ENCODE measurements around the gene NTHL1. TPM values are rescaled to one million over a fixed set of nuclear protein-coding genes. Genes with fewer than 3 reads are reported as not detected.

Gene NTHL1
- total RNA-seq, 6 donors from 2014 or later = 17.8 to 43.6 (median 28.8) TPM

DNA sequence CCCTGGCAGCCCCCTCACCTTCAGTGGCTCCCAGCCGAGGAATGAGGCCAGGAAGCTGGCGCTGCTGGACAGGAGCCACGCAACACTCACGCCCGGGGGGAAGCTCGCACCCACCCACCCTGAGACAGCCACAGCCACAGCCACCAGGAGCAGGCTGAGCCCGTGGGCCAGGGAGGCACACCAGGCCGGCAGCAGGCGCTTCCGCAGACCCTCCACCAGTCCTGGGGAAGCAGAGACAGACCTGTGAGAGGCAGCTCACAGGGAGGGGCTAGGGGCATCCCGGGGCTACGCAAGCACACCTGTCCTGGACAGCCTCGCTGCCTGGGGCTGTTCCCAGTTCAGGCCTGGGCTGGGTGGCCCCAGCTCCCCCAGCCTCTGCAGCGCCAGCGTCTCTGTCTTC is 46.2 kb upstream of the NTHL1 start:
- Histone ChIP-seq H3K36me3 (peaks cover 7 to 86% (median 70%) of the 10 kb centered on the region in 4 donors), H3K9me3 (no peaks in the 10 kb centered on the region), H3K27me3 (no peaks in the 10 kb centered on the region), H3K27ac (no peak overlapping the region), H3K4me1 (peaks cover 4 to 15% (median 9%) of the 10 kb centered on the region in 4 donors), H3K4me3 (no peak overlapping the region)
- DNase-seq (no peak), ATAC-seq (ENCODE audit: low FRiP score in 2 of 2) (no peak)
- TF ChIP-seq, protein P1, sequence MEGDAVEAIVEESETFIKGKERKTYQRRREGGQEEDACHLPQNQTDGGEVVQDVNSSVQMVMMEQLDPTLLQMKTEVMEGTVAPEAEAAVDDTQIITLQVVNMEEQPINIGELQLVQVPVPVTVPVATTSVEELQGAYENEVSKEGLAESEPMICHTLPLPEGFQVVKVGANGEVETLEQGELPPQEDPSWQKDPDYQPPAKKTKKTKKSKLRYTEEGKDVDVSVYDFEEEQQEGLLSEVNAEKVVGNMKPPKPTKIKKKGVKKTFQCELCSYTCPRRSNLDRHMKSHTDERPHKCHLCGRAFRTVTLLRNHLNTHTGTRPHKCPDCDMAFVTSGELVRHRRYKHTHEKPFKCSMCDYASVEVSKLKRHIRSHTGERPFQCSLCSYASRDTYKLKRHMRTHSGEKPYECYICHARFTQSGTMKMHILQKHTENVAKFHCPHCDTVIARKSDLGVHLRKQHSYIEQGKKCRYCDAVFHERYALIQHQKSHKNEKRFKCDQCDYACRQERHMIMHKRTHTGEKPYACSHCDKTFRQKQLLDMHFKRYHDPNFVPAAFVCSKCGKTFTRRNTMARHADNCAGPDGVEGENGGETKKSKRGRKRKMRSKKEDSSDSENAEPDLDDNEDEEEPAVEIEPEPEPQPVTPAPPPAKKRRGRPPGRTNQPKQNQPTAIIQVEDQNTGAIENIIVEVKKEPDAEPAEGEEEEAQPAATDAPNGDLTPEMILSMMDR (IDR thresholded peaks at IDR 0.05) = no peak
- TF ChIP-seq EP300 (IDR thresholded peaks at IDR 0.05) (no peak), POLR2AphosphoS5 (IDR thresholded peaks at IDR 0.05) (no peak), POLR2A (IDR thresholded peaks at IDR 0.05) (no peak)
- 99 to 100% methylated on average over 1 to 7 of the region's 15 CpGs for WGBS, 2 donors

DNA sequence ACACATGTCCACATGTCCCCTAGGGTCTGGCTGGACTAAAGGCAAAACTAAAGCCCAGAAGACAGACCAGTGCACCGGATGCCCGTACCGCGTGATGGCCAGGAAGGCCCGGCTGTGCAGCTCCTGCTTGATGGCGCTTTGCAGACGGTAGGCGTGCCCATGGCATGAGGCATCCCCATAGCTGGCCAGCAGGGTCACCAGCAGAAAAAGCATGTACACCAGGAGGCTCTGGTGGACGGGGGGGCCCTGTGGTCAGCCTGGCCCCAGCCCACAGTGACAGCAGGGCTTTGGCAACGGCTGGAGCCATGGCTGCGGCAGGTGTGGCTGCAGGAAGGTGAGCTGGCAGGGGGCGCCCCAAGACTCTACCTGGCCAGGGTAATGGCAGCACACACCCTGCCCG is 45.2 kb upstream of the NTHL1 start:
- peaks cover 4 to 15% (median 9%) of the 10 kb centered on the region in 4 donors for H3K4me1 ChIP-seq
- DNase-seq = peak in 1 of 2 donors; percentile 76
- H3K4me3 ChIP-seq = no peak overlapping the region
- H3K27me3 ChIP-seq = no peaks in the 10 kb centered on the region
- no peak overlapping the region for H3K27ac ChIP-seq
- ATAC-seq (ENCODE audit: low FRiP score in 2 of 2) = no peak
- 94 to 98% methylated on average over 11 to 12 of the region's 13 CpGs for WGBS, 2 donors
- TF ChIP-seq POLR2A (IDR thresholded peaks at IDR 0.05) (no peak), POLR2AphosphoS5 (IDR thresholded peaks at IDR 0.05) (no peak), EP300 (IDR thresholded peaks at IDR 0.05) (no peak)
- TF ChIP-seq, protein P1 (IDR thresholded peaks at IDR 0.05) = no peak
- H3K36me3 ChIP-seq = peaks cover 14 to 95% (median 79%) of the 10 kb centered on the region in 4 donors
- no peaks in the 10 kb centered on the region for H3K9me3 ChIP-seq

DNA sequence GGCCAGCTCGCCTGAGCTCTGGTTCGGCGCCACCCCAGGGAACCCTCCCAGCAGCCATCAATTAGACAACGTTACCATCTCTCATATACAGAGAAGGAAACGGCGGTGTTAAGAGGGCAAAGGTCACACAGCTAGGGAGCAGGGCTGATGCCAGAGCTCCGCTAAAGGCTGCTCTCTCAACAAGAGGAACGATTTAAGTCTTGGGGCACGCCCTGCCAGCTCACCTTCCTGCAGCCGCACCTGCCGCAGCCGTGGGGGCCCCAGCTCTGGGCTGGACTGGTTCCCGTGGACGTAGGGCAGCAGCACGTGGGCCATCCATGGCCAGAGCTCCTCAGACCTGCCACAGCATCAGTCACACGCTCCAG is 44.6 kb upstream of the NTHL1 start:
- no peak for ATAC-seq (ENCODE audit: low FRiP score in 2 of 2)
- Histone ChIP-seq H3K36me3 (peaks cover 14 to 95% (median 81%) of the 10 kb centered on the region in 4 donors), H3K9me3 (no peaks in the 10 kb centered on the region), H3K4me1 (peaks cover 4 to 15% (median 9%) of the 10 kb centered on the region in 4 donors), H3K27ac (no peak overlapping the region), H3K27me3 (no peaks in the 10 kb centered on the region), H3K4me3 (no peak overlapping the region)
- TF ChIP-seq, protein P1 (IDR thresholded peaks at IDR 0.05) = no peak
- TF ChIP-seq POLR2AphosphoS5 (IDR thresholded peaks at IDR 0.05) (no peak), POLR2A (IDR thresholded peaks at IDR 0.05) (no peak), EP300 (IDR thresholded peaks at IDR 0.05) (no peak)
- peak in 1 of 2 donors; percentile 78 for DNase-seq
- WGBS, 2 donors = 81 to 93% methylated on average over 8 to 16 of the region's 16 CpGs

DNA sequence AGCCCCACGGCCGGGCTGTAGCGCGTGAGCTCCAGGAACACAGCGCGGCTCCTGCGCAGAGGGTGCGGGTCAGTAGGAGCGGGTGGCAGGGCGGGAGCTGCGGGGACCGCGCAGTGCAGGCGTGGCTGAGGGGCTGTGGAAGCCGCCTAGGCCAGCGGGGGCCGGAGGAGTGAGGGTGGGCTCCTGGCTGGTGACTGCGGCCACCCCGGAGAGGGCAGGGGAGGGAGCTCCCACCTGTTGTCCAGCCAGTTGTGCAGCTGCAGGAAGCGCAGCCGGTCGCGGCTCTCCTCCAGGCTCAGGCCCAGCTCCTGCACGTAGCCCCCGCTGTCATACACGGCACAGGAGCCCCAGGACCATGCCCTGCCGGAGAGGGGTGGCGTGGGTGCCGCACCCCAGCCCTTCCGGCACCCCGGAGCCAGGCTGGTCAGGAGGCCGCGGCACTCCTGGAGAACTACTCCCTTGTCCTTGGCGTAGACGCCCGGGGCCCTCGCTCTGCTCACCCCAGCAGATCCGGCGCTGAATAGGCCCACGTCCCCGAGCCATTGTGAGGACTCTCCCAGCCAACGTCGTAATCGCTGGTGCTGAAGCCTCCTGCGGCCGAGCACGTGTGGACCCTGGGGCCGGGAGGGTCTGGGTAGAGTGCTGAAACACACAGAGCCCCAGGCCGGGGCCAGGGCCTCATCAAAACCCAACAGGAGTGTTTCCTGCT is 44.1 kb upstream of the NTHL1 start:
- H3K36me3 ChIP-seq = peaks cover 14 to 95% (median 82%) of the 10 kb centered on the region in 4 donors
- no peak for DNase-seq
- H3K4me3 ChIP-seq = peak overlapping the region in 3 of 4 donors; percentile 28 to 38 (median 36)
- H3K4me1 ChIP-seq = peaks cover 4 to 15% (median 9%) of the 10 kb centered on the region in 4 donors
- no peaks in the 10 kb centered on the region for H3K27me3 ChIP-seq
- H3K9me3 ChIP-seq = no peaks in the 10 kb centered on the region
- no peak for TF ChIP-seq EP300 (IDR thresholded peaks at IDR 0.05)
- TF ChIP-seq, protein P1 (IDR thresholded peaks at IDR 0.05) = no peak
- no peak for TF ChIP-seq POLR2A (IDR thresholded peaks at IDR 0.05)
- TF ChIP-seq POLR2AphosphoS5 (IDR thresholded peaks at IDR 0.05) = no peak
- 84 to 97% methylated on average over 9 to 34 of the region's 49 CpGs for WGBS, 2 donors
- H3K27ac ChIP-seq = peak overlapping the region in 2 of 4 donors; percentile 56 to 67
- ATAC-seq (ENCODE audit: low FRiP score in 2 of 2) = no peak
